H9 (cell line): ENCODE measurements around the gene TMPRSS6. TPM values are rescaled to one million over a fixed set of nuclear protein-coding genes. Genes with fewer than 3 reads are reported as not detected.

Source experiments
- DNase-seq: peaks from one replicate; pipeline ENCODE4 v3.0.0-alpha.2; 2017
- H2AFZ ChIP-seq: one replicate; pipeline ENCODE4 v1.6.1; 2013; ENCODE audit warnings: mild to moderate bottlenecking, low read length, control low read depth, moderate library complexity
- H2AK5ac ChIP-seq: 2 replicates; pipeline ENCODE4 v1.6.1; 2013; ENCODE audit warnings: low read length, control low read depth, mixed read lengths; ENCODE audit not compliant: insufficient read length
- H2BK120ac ChIP-seq: one replicate; pipeline ENCODE4 v1.6.1; 2013; ENCODE audit warnings: low read depth, mild to moderate bottlenecking, low read length, control low read depth, inconsistent platforms; ENCODE audit not compliant: poor library complexity, severe bottlenecking
- H2BK12ac ChIP-seq: 2 replicates; pipeline ENCODE4 v1.6.1; 2013; ENCODE audit warnings: low read length, control low read depth, mixed read lengths, low read depth; ENCODE audit not compliant: insufficient read length
- H2BK15ac ChIP-seq: 2 replicates; pipeline ENCODE4 v1.6.1; 2013; ENCODE audit warnings: low read depth, low read length, control low read depth
- H2BK20ac ChIP-seq: one replicate; pipeline ENCODE4 v1.6.1; 2013; ENCODE audit warnings: low read depth, mild to moderate bottlenecking, low read length, control low read depth, inconsistent platforms; ENCODE audit not compliant: poor library complexity, severe bottlenecking
- H2BK5ac ChIP-seq: 2 replicates; pipeline ENCODE4 v1.6.1; 2013; ENCODE audit warnings: low read length, control low read depth, mixed read lengths; ENCODE audit not compliant: insufficient read length
- H3K14ac ChIP-seq: 2 replicates; pipeline ENCODE4 v1.6.1; 2013; ENCODE audit warnings: low read length, control low read depth; ENCODE audit not compliant: insufficient read depth
- H3K18ac ChIP-seq: 2 replicates; pipeline ENCODE4 v1.6.1; 2013; ENCODE audit warnings: low read depth, mild to moderate bottlenecking, mixed read lengths, low read length, control low read depth; ENCODE audit not compliant: insufficient read length
- H3K23ac ChIP-seq: 2 replicates; pipeline ENCODE4 v1.6.1; 2013; ENCODE audit warnings: low read length, control low read depth, mixed read lengths, low read depth; ENCODE audit not compliant: insufficient read length
- H3K23me2 ChIP-seq: 2 replicates; pipeline ENCODE4 v1.6.1; 2013; ENCODE audit warnings: low read depth, mild to moderate bottlenecking, mixed read lengths, low read length, control low read depth; ENCODE audit not compliant: insufficient read length, poor library complexity, severe bottlenecking
- H3K27ac ChIP-seq: 2 replicates; pipeline ENCODE4 v1.5.1; 2013; ENCODE audit warnings: low read length, control low read depth, mixed read lengths, low read depth; ENCODE audit not compliant: insufficient read length
- H3K27me3 ChIP-seq: 2 replicates; pipeline ENCODE4 v1.6.1; 2013; ENCODE audit warnings: low read length, control low read depth, inconsistent platforms; ENCODE audit not compliant: insufficient read depth
- H3K4ac ChIP-seq: 2 replicates; pipeline ENCODE4 v1.6.1; 2013; ENCODE audit warnings: low read depth, mild to moderate bottlenecking, control low read depth, inconsistent platforms, low read length, moderate library complexity
- H3K4me1 ChIP-seq: 2 replicates; pipeline ENCODE4 v1.6.1; 2013; ENCODE audit warnings: low read length, control low read depth, inconsistent platforms; ENCODE audit not compliant: insufficient read depth
- H3K4me2 ChIP-seq: 2 replicates; pipeline ENCODE4 v1.6.1; 2013; ENCODE audit warnings: low read length, control low read depth, mixed read lengths; ENCODE audit not compliant: insufficient read length, insufficient read depth
- H3K56ac ChIP-seq: 2 replicates; pipeline ENCODE4 v1.6.1; 2013; ENCODE audit warnings: low read depth, mild to moderate bottlenecking, mixed read lengths, low read length, control low read depth; ENCODE audit not compliant: insufficient read length
- H3K79me1 ChIP-seq: 2 replicates; pipeline ENCODE4 v1.6.1; 2013; ENCODE audit warnings: low read depth, mild to moderate bottlenecking, moderate library complexity, low read length, control low read depth, inconsistent platforms; ENCODE audit not compliant: insufficient read depth, poor library complexity, severe bottlenecking
- H3K79me2 ChIP-seq: 2 replicates; pipeline ENCODE4 v1.6.1; 2013; ENCODE audit warnings: low read length, control low read depth, inconsistent platforms; ENCODE audit not compliant: insufficient read depth
- H3K9ac ChIP-seq: 2 replicates; pipeline ENCODE4 v1.6.1; 2013; ENCODE audit warnings: low read length, control low read depth, mixed read lengths; ENCODE audit not compliant: insufficient read length; ENCODE audit errors: extremely low read depth
- H3K9me3 ChIP-seq: one replicate; pipeline ENCODE4 v1.6.1; 2013; ENCODE audit warnings: low read depth, low read length, inconsistent platforms; ENCODE audit not compliant: control insufficient read depth
- H3T11ph ChIP-seq: one replicate; pipeline ENCODE4 v1.6.1; 2013; ENCODE audit warnings: mild to moderate bottlenecking, low read length, control low read depth, inconsistent platforms
- H4K20me1 ChIP-seq: one replicate; pipeline ENCODE4 v1.6.1; 2013; ENCODE audit not compliant: control insufficient read depth, insufficient read length, insufficient read depth
- H4K5ac ChIP-seq: 2 replicates; pipeline ENCODE4 v1.6.1; 2013; ENCODE audit warnings: low read depth, mild to moderate bottlenecking, mixed read lengths, low read length, control low read depth; ENCODE audit not compliant: insufficient read length
- H4K8ac ChIP-seq: replicated peaks from 2 replicates; pipeline ENCODE4 v1.6.1; 2013; ENCODE audit warnings: low read length, control low read depth, mixed read lengths, low read depth; ENCODE audit not compliant: insufficient read length
- H4K91ac ChIP-seq: 2 replicates; pipeline ENCODE4 v1.6.1; 2013; ENCODE audit warnings: low read depth, mild to moderate bottlenecking, moderate library complexity, mixed read lengths, low read length, control low read depth; ENCODE audit not compliant: insufficient read length
- H3K27ac Mint-ChIP-seq, 3 experiments: 2 replicates in 2 of 3; 3 replicates in 1 of 3; pipeline ENCODE4 v1.8.0; 2020 to 2021; ENCODE audit warnings: mixed read lengths in 3 of 3, mild to moderate bottlenecking in 1 of 3, moderate library complexity in 1 of 3
- H3K27me3 Mint-ChIP-seq: 2 replicates; pipeline ENCODE4 v1.8.0; 2021; ENCODE audit warnings: low read depth, mild to moderate bottlenecking, moderate library complexity, mixed read lengths
- H3K36me3 Mint-ChIP-seq, 3 experiments: 2 replicates in 2 of 3; 3 replicates in 1 of 3; pipeline ENCODE4 v1.8.0; 2020 to 2021; ENCODE audit warnings: low read depth in 3 of 3, mixed read lengths in 3 of 3; ENCODE audit not compliant: insufficient read depth in 1 of 3
- H3K4me1 Mint-ChIP-seq, 2 experiments: 2 replicates each; pipeline ENCODE4 v1.8.0; 2020; ENCODE audit warnings: mixed read lengths in 2 of 2
- H3K4me3 Mint-ChIP-seq, 2 experiments: 2 replicates in 1 of 2; 3 replicates in 1 of 2; pipeline ENCODE4 v1.8.0; 2020 to 2021; ENCODE audit warnings: mild to moderate bottlenecking in 2 of 2, mixed read lengths in 2 of 2, moderate library complexity in 1 of 2
- H3K9me3 Mint-ChIP-seq, 2 experiments: 2 replicates in 1 of 2; 3 replicates in 1 of 2; pipeline ENCODE4 v1.8.0; 2020; ENCODE audit warnings: mild to moderate bottlenecking in 2 of 2, mixed read lengths in 2 of 2, moderate library complexity in 1 of 2
- CTCF ChIP-seq: fragments of 200-600 bp; sonication (generic); conservative IDR thresholded peaks from 3 replicates; pipeline ENCODE4 v1.8.0; 2021; ENCODE audit warnings: antibody characterized with exemption, mild to moderate bottlenecking
- WGBS: extraction: QIAGEN DNeasy Blood & Tissue Kit; methylation state at CpG from one replicate; pipeline ENCODE4 v1.1.7; 2013; ENCODE audit warnings: missing lambda C conversion rate, low lambda C conversion rate, mixed read lengths; ENCODE audit not compliant: insufficient read length; ENCODE audit errors: extremely low coverage; 5-methylcytosine and 5-hydroxymethylcytosine counted together
- total RNA-seq: library from RNA; stranded (reverse); gene quantifications from 2 replicates; pipeline ENCODE4 v1.2.1, GENCODE V29; 2021

TMPRSS6 gene
- total RNA-seq, 1 experiment from 2014 or later, result not detected

GRCh38 chr22:37025500-37026070, 83.9 kb downstream of the TMPRSS6 start:
- no peak for DNase-seq
- Mint-ChIP-seq H3K4me3 (no peak overlapping the region), H3K4me1 (peaks cover 20 to 37% of the 10 kb centered on the region in 2 experiments), H3K9me3 (no peaks in the 10 kb centered on the region), H3K36me3 (peaks cover 16 to 51% (median 50%) of the 10 kb centered on the region in 3 experiments; a peak in 6 of 7 replicates), H3K27ac (peak overlapping the region in 1 of 3 experiments; percentile 86; a peak in 3 of 7 replicates), H3K27me3 (no peaks in the 10 kb centered on the region)
- Histone ChIP-seq H3K18ac (no peak overlapping the region), H3K79me1 (no peaks in the 10 kb centered on the region), H3K27me3 (no peaks in the 10 kb centered on the region), H4K91ac (no peak overlapping the region), H3K14ac (no peak overlapping the region), H3K9me3 (no peaks in the 10 kb centered on the region), H3K4me1 (no peaks in the 10 kb centered on the region), H2BK20ac (no peak overlapping the region), H4K20me1 (peaks cover 3% of the 10 kb centered on the region), H2BK15ac (no peak overlapping the region), H3K79me2 (no peaks in the 10 kb centered on the region), H3K9ac (no peak overlapping the region), H4K8ac (no peak overlapping the region), H3K56ac (no peak overlapping the region), H3K23me2 (no peaks in the 10 kb centered on the region), H2AFZ (no peak overlapping the region), H3T11ph (no peak overlapping the region), H2BK12ac (no peak overlapping the region), H3K27ac (no peak overlapping the region), H3K4ac (no peak overlapping the region), H4K5ac (no peak overlapping the region), H2BK120ac (no peak overlapping the region), H3K23ac (no peak overlapping the region), H3K4me2 (no peak overlapping the region), H2BK5ac (no peak overlapping the region), H2AK5ac (no peak overlapping the region)
- no CpG with 5 or more reads among the region's 10 CpGs for WGBS
- TF ChIP-seq CTCF, result no peak
